Measurements from ENCODE around the gene KCTD21. TPM values are rescaled to one million over a fixed set of nuclear protein-coding genes. Genes with fewer than 3 reads are reported as not detected.

KCTD21 gene
- total and polyA plus RNA-seq, 2 of the 4 experiments (the other 2 are of a cell fraction): 12.2 to 12.5 TPM

GRCh38 chr11:78223320-78223954, 35.0 kb upstream of the KCTD21 start:
- no peak overlapping the region for H4K5ac ChIP-seq (ENCODE audit: low read depth, low read length)
- peaks cover 5% of the 10 kb centered on the region; the same call in 1 of the 2 replicates for H4K20me1 ChIP-seq (ENCODE audit: insufficient read depth, low read length)
- H2AFZ ChIP-seq (replicated peaks; ENCODE audit: low read length, poor library complexity): no peak overlapping the region
- H3K4me3 ChIP-seq (ENCODE audit: insufficient read depth, low read depth, low read length): no peak overlapping the region
- intact Hi-C loops (cut with micrococcal nuclease) (no loop called here), in situ Hi-C loops (cut with MboI; ENCODE audit: low sequenced_read_pairs) (loop anchor here (10.0 kb wide), 1 partner anchor 341 kb away; no protein-coding TSS in a partner anchor), dilution Hi-C loops (cut with HindIII; ENCODE audit: low sequenced_read_pairs, unreplicated experiment) (no loop called here)
- H3K14ac ChIP-seq (replicated peaks; ENCODE audit: low read depth, low read length): no peak overlapping the region
- no peak for TF ChIP-seq MAFK (IDR thresholded peaks at IDR 0.05; ENCODE audit: low read depth, low read length)
- no peak for TF ChIP-seq CHD1 (IDR thresholded peaks at IDR 0.05; ENCODE audit: low read depth, low read length)
- TF ChIP-seq ELK1 (IDR thresholded peaks at IDR 0.05; ENCODE audit: borderline replicate concordance, low read depth, low read length): no peak
- TF ChIP-seq CTCF (conservative IDR thresholded peaks at IDR 0.05; ENCODE audit: low read depth, low read length): no peak
- no peak for TF ChIP-seq NFE2L2 (IDR thresholded peaks at IDR 0.05; ENCODE audit: low read depth, low read length)
- no peak for TF ChIP-seq CEBPB (IDR thresholded peaks at IDR 0.05; ENCODE audit: low read depth, low read length)
- TF ChIP-seq MAZ (IDR thresholded peaks at IDR 0.05; ENCODE audit: borderline replicate concordance, low read depth, low read length): no peak
- TF ChIP-seq RAD21 (IDR thresholded peaks at IDR 0.05; ENCODE audit: low read length): no peak
- no peak for TF ChIP-seq MXI1 (IDR thresholded peaks at IDR 0.05; ENCODE audit: borderline replicate concordance, low read depth, low read length)
- TF ChIP-seq FOS (IDR thresholded peaks at IDR 0.05; ENCODE audit: low read depth, low read length): no peak
- TF ChIP-seq RFX5 (IDR thresholded peaks at IDR 0.05; ENCODE audit: low read depth, low read length): no peak
- TF ChIP-seq POLR2A (IDR thresholded peaks at IDR 0.05; ENCODE audit: low read depth, low read length): no peak
- no peak for TF ChIP-seq RCOR1 (IDR thresholded peaks at IDR 0.05; ENCODE audit: insufficient replicate concordance, low read length)
- no peak for TF ChIP-seq SMC3 (IDR thresholded peaks at IDR 0.05; ENCODE audit: low read depth, low read length)
- no peak for TF ChIP-seq BHLHE40 (IDR thresholded peaks at IDR 0.05; ENCODE audit: low read depth, low read length)
- no peak for TF ChIP-seq USF2 (IDR thresholded peaks at IDR 0.05; ENCODE audit: low read depth, low read length)
- no peak overlapping the region for H2AK9ac ChIP-seq (replicated peaks; ENCODE audit: low read depth, low read length, poor library complexity)
- H3K18ac ChIP-seq (ENCODE audit: low read depth, low read length): no peak overlapping the region
- CTCF ChIA-PET: no interaction called here
- no peak overlapping the region for H4K8ac ChIP-seq (ENCODE audit: low read depth in 2 of 2, low read length in 2 of 2)
- H3K27me3 ChIP-seq (ENCODE audit: control insufficient read depth, insufficient read depth, low read length): no peaks in the 10 kb centered on the region
- H3K4me1 ChIP-seq (ENCODE audit: control insufficient read depth, insufficient read depth, low read length): peaks cover 3% of the 10 kb centered on the region; the same call in 1 of the 2 replicates
- no peak overlapping the region for H3K23ac ChIP-seq (ENCODE audit: low read depth, low read length)
- no peak overlapping the region for H3K9ac ChIP-seq (ENCODE audit: low read depth, low read length)
- peaks cover 20% of the 10 kb centered on the region; the same call in 1 of the 2 replicates for H3K9me1 ChIP-seq (ENCODE audit: insufficient read depth, low read length)
- H3K56ac ChIP-seq (ENCODE audit: extremely low read depth, insufficient read depth, low read length): no peak overlapping the region
- POLR2A ChIA-PET (ENCODE audit: unreplicated experiment): no interaction called here
- BruUV-seq (replicated peaks): no TSS peak
- DNase-seq (no peak), ATAC-seq (ENCODE audit: low read depth) (no peak)
- no peak overlapping the region for H2BK5ac ChIP-seq (ENCODE audit: low read depth, low read length, poor library complexity, severe bottlenecking)
- no peak overlapping the region for H2BK20ac ChIP-seq (ENCODE audit: low read depth, low read length)
- H4K91ac ChIP-seq (ENCODE audit: insufficient read depth, low read depth, low read length): no peak overlapping the region
- peaks cover 56% of the 10 kb centered on the region for H3K36me3 ChIP-seq (ENCODE audit: control insufficient read depth, insufficient read depth, low read length)
- H3K9me3 ChIP-seq (ENCODE audit: control insufficient read depth, insufficient read depth, low read length): no peaks in the 10 kb centered on the region
- 92% methylated on average over 4 of the region's 9 CpGs; no CpG with 5 or more reads in 1 of the 2 experiments for WGBS, 2 experiments (ENCODE audit: extremely low coverage in 2 of 2, insufficient read length in 1 of 2)
- H3K79me1 ChIP-seq (ENCODE audit: low read depth in 1 of 2, low read length in 2 of 2): peaks cover 0 to 11% of the 10 kb centered on the region in 2 experiments; a peak in 1 of 4 replicates
- no peak overlapping the region for H3K4ac ChIP-seq (ENCODE audit: low read depth, low read length)
- H2BK15ac ChIP-seq (ENCODE audit: low read depth, low read length): no peak overlapping the region
- H3K27ac ChIP-seq (ENCODE audit: insufficient read depth, low read length): no peak overlapping the region
- no peak overlapping the region for H2AK5ac ChIP-seq (ENCODE audit: low read depth, low read length)
- H3K4me2 ChIP-seq (ENCODE audit: low read depth, low read length): no peak overlapping the region
- no peak overlapping the region for H2BK120ac ChIP-seq (ENCODE audit: low read depth, low read length)
